ENCODE data around the gene ZNF549. TPM values are rescaled to one million over a fixed set of nuclear protein-coding genes. Genes with fewer than 3 reads are reported as not detected.
A peak's percentile ranks its signal among the peaks of the same experiment; 100 is the strongest.
"Not testable (repeated sequence)": the region's sequence is repeated elsewhere in the genome, so short reads cannot be mapped to it uniquely, and the experiment has no call there.

The ZNF549 gene
- 3.2 and 4.5 TPM in 2 replicates for total RNA-seq

DNA sequence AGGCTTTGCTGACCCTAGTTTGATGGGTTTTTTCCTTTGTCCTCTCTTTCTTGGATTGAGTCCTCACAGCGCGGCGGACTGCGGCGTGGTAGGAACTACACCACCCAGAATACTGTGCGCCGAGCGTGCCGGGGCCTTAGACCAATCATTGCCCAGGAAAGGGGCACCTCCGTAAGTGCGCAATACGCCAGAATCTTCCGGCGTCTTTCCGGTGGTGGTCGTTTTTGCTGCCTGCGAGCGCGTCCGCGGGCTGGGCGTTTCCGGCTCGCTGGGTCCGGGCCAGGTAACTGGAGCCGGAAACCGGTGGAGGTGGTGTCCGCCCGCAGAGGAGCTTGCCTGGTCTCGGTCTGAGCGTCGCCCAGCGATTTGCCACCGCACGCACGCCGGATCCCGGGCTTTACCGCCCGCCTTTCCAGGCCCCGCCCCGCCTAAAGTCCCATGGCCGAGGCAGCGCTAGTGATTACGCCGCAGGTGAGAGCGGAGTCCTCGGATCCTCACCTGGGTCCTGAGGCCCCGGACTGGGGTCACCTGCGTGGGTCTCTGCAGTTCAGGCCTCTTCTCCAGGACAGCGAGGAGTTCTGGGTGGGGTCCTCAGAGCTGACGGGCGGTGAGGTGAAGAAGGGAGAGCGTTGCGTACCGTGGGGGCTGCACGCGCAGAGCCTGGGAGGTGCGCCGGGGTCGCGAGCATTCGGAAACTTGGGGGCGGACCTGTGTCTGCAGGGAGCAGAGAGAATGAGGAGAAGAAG is at the start of gene ZNF549:
Gene ZNF549 (plus strand): TSS at position 221 of the 746 bp plus-strand sequence. CDS start 218 bp downstream, at position 439.
- peak; percentile 47 for DNase-seq (ENCODE audit: extremely low read depth, low read depth, low spot score)

GRCh38 chr19:57487477-57488298 is 39.5 kb upstream of the ZNF549 start, which contains the start of gene ZNF419:
Gene ZNF419, plus strand, starts transcription at chr19:57487750. Its CDS starts 201 bp downstream, at chr19:57487951.
- DNase-seq (ENCODE audit: extremely low read depth, low read depth, low spot score), result not testable (repeated sequence)

GRCh38 chr19:57488299-57488644 is 38.9 kb upstream of the ZNF549 start:
- not testable (repeated sequence) for DNase-seq (ENCODE audit: extremely low read depth, low read depth, low spot score)

DNA sequence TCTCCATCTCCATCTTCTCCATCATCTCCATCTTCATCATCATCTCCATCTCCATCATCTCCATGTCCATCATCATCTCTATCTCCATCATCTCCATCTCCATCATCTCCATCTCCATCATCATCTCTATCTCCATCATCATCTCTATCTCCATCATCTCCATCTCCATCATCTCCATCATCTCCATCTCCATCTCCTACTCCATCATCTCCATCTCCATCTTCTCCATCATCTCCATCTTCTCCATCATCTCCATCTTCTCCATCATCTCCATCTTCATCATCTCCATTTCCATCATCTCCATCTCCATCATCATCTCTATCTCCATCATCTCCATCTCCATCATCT is 27.9 kb upstream of the ZNF549 start:
- not testable (repeated sequence) for DNase-seq (ENCODE audit: extremely low read depth, low read depth, low spot score)

- peak; percentile 68 for DNase-seq (ENCODE audit: extremely low read depth, low read depth, low spot score)
These were observed 27.3 kb upstream of the ZNF549 start, which contains the start of gene ZNF773 for GRCh38 chr19:57499680-57500395. Gene ZNF773, plus strand, starts transcription at chr19:57499938. Its CDS starts 143 bp downstream, at chr19:57500081.

DNA sequence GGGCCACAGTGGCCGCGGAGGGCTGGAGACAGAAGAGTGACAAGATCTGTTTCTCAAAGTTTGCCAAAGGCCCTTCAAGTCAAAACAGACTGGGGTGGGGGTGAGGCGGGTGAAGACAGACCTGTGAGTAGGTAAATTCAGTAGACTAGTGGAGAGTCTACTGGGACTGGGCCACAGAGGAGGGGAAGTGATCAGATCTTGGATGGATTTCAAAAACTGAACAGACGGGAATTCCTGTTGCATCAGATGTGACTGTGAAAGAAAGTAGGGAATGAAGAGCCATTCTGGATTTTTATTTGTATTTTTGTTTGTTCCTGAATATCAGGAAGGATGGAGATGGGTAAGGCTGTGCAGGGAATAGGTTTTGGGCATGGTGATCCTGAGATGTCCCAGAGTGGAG is 26.8 kb upstream of the ZNF549 start:
- DNase-seq (ENCODE audit: extremely low read depth, low read depth, low spot score), result not testable (repeated sequence)

DNA sequence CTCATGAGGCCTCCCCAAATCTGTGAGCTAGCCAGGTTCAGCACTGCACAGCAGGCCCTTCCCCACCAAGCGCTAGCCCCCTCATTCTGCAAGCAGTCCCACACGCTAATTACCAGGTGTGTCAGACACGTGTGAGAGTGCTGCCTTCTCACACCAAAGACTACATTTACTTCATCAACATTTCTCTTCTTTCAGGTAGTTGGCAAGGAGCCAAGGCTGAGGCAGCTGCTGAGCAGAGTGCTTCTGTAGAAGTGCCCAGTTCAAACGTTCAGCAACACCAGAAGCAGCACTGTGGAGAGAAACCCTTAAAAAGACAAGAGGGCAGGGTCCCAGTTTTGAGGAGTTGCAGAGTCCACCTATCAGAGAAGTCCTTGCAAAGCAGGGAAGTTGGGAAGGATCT is 21.0 kb upstream of the ZNF549 start:
- no peak for DNase-seq (ENCODE audit: extremely low read depth, low read depth, low spot score)

GRCh38 chr19:57511484-57511883 is 15.7 kb upstream of the ZNF549 start:
- no peak for DNase-seq (ENCODE audit: extremely low read depth, low read depth, low spot score)

DNA sequence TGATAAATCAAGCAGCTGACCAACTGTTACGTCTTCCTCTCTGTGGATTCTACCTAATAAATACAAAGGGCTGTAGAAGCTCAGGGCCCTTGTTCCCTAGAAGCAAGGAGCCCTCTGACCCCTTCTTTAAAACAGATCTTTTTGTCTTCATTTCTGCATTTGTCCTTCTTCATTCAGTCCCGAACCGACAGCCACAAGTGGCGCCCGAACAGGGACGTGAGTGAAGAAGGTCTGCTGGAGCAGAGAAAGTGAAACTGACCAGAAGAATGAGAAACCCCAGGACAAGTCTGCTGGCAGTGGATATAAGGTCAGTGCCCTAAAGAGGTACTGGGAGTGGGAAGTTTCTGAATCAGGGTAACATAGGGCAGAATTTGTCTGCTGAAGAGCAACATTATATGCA is 14.3 kb upstream of the ZNF549 start:
- no peak for DNase-seq (ENCODE audit: extremely low read depth, low read depth, low spot score)

- DNase-seq (ENCODE audit: extremely low read depth, low read depth, low spot score), result no peak
These were observed 11.9 kb upstream of the ZNF549 start for GRCh38 chr19:57515255-57515654.

- DNase-seq (ENCODE audit: extremely low read depth, low read depth, low spot score), result not testable (repeated sequence)
These were observed 9.1 kb upstream of the ZNF549 start for GRCh38 chr19:57518021-57518420.

- no peak for DNase-seq (ENCODE audit: extremely low read depth, low read depth, low spot score)
These were observed 10.9 kb downstream of the ZNF549 start for GRCh38 chr19:57537953-57538547.

DNA sequence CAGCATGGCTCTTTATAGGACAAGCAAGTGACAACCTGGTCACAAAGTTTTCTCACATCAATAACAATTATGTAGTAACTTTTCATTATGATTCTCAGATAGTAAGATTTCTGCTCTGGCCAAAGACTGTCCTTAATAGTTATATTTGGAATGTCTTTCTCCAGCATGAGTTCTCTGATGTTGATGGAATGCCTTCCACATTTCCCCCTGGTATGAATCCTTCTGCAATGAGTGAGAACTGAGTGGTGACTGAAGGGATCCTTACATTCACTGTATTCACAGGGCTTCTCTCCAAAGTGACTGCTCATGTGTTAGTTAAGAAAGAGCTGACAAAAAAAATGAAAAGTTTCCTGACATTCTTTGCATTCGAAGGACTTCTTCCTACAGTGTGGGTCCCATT is 19.4 kb downstream of the ZNF549 start:
- DNase-seq (ENCODE audit: extremely low read depth, low read depth, low spot score), result no peak

- no peak for DNase-seq (ENCODE audit: extremely low read depth, low read depth, low spot score)
These were observed 25.3 kb downstream of the ZNF549 start for GRCh38 chr19:57552432-57552831.

GRCh38 chr19:57557659-57558058 is 30.5 kb downstream of the ZNF549 start:
- no peak for DNase-seq (ENCODE audit: extremely low read depth, low read depth, low spot score)

GRCh38 chr19:57558525-57558924 is 31.4 kb downstream of the ZNF549 start:
- DNase-seq (ENCODE audit: extremely low read depth, low read depth, low spot score), result no peak

GRCh38 chr19:57559008-57559403 is 31.9 kb downstream of the ZNF549 start:
- no peak for DNase-seq (ENCODE audit: extremely low read depth, low read depth, low spot score)

DNA sequence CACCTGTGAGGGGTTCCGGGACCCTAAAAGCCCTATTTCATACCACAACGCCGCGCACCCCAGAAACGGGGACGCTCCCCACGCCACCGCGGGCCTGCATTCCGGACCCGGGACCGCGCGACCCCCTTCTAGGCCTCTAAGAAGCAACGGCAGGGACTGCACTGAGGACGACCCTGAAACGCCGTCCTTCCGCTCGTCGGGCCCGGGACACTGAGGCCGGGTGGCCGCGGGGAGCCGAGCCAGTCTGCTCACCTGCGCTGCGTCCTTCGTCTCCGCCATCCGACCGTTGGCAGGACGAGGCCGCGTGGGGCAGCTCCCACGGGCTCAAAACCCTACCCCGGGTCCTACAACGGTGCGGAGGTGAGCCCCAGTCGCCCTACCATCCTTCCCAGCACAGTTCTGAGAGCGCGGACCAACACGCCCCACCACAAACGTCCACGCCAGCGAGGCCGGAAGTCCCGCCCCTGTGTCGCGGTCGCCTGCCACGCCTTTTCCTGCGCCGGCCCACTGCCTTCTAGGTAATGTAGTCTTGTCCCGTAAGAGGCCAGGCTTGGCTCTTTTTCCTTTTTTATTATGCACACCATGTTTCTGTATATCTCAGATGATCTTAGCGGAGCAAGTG is 32.4 kb downstream of the ZNF549 start, which contains the start of gene ZNF550:
Gene ZNF550 (minus strand): TSS at position 460 of the 622 bp plus-strand sequence. CDS start 181 bp downstream, at position 279.
- DNase-seq (ENCODE audit: extremely low read depth, low read depth, low spot score), result peak; percentile 45

DNA sequence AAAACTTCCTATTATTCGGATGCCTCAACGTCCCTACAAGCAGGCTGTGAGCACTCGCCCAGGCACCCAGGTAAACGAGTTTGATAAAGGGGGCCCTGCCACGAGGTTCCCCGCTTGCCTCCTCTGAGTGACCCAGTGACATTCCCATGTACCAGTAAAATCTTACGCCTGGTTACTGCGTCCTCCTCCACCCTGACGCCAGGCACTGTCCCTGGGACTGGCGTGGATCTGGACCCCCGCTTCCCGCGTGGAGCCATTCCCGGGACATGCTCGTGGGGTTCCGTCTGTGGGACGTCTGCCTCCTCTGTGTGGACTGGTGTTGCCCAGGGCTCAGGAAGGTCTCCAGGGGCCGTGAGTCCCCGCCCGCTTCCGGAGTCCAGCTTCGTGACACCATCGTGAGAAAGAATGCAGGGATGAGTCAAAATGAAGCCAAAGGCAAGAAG is 32.9 kb downstream of the ZNF549 start:
- DNase-seq (ENCODE audit: extremely low read depth, low read depth, low spot score), result no peak

DNA sequence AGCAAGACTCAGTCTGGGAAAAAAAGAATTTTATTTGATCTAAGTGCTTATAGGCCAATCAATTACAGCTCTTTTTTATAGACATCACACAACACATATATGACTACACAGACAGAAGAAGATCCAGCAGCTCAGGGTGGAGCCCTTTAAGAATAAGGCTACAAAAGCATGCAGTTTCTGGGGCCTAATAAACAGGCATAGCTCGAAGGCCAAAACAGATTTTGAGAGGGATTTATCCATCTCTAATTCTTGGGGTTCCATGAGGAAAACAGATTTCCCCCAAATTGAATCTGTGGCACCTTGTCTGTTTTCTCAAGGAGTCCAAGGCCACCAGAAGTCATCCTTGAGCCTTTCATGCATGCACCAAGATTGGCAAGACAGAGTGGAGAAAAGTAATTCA is 36.4 kb downstream of the ZNF549 start:
- no peak for DNase-seq (ENCODE audit: extremely low read depth, low read depth, low spot score)

Measured in glomerular endothelial cell (primary cell).